ENCODE results near the gene RAPGEF2.
"Not testable (repeated sequence)": the region's sequence is repeated elsewhere in the genome, so short reads cannot be mapped to it uniquely, and the experiment has no call there.

RAPGEF2 gene

GRCh38 chr4:159183885-159184605, 81.2 kb downstream of the RAPGEF2 start:
- H2AK5ac ChIP-seq (ENCODE audit: low read length, severe bottlenecking); H2BK15ac ChIP-seq (ENCODE audit: low read depth, poor library complexity, severe bottlenecking); H3K4me1 ChIP-seq (ENCODE audit: control insufficient read depth, insufficient read depth, low read depth, low read length); H4K8ac ChIP-seq (ENCODE audit: low read length); H3K23ac ChIP-seq (ENCODE audit: low read length in 2 of 2); H3K27me3 ChIP-seq (ENCODE audit: control insufficient read depth in 1 of 2, insufficient read depth in 1 of 2, low read length in 2 of 2); H3K9me3 ChIP-seq (ENCODE audit: control insufficient read depth, low read length); H4K91ac ChIP-seq (ENCODE audit: low read length); H3K36me3 ChIP-seq (ENCODE audit: control insufficient read depth in 1 of 2, insufficient read depth in 2 of 2, low read depth in 1 of 2, low read length in 2 of 2); H2BK5ac ChIP-seq (ENCODE audit: low read depth, low read length, poor library complexity, severe bottlenecking); H3K4me2 ChIP-seq (ENCODE audit: low read length, poor library complexity, severe bottlenecking); H3K9ac ChIP-seq (ENCODE audit: low read length); H3K14ac ChIP-seq (ENCODE audit: low read length in 2 of 2); H3K4ac ChIP-seq (ENCODE audit: low read depth in 1 of 2, low read length in 2 of 2); H3K4me3 ChIP-seq (ENCODE audit: insufficient read depth in 1 of 2, low read depth in 1 of 2, low read length in 2 of 2); H3K27ac ChIP-seq (ENCODE audit: low read length, poor library complexity, severe bottlenecking); H2BK12ac ChIP-seq (ENCODE audit: low read length in 2 of 2); H3K18ac ChIP-seq (ENCODE audit: low read depth in 1 of 2, low read length in 2 of 2); H2AFZ ChIP-seq (ENCODE audit: low read depth, low read length); H2BK120ac ChIP-seq (ENCODE audit: low read depth, low read length); DNase-seq: not testable (repeated sequence)
- 93% methylated on average over 2 of the region's 4 CpGs for WGBS
- H3K79me1 ChIP-seq (replicated peaks; ENCODE audit: low read length, poor library complexity, severe bottlenecking) = peaks cover 15% of the 10 kb centered on the region

- Histone ChIP-seq H3K23ac (ENCODE audit: low read length in 2 of 2) (no peak overlapping the region), H4K8ac (ENCODE audit: low read length) (no peak overlapping the region), H3K79me1 (replicated peaks; ENCODE audit: low read length, poor library complexity, severe bottlenecking) (peaks cover 14% of the 10 kb centered on the region), H2BK5ac (ENCODE audit: low read depth, low read length, poor library complexity, severe bottlenecking) (no peak overlapping the region), H3K4me2 (ENCODE audit: low read length, poor library complexity, severe bottlenecking) (no peak overlapping the region), H4K91ac (ENCODE audit: low read length) (no peak overlapping the region), H3K9ac (ENCODE audit: low read length) (no peak overlapping the region), H3K4ac (ENCODE audit: low read depth in 1 of 2, low read length in 2 of 2) (no peak overlapping the region), H3K36me3 (ENCODE audit: control insufficient read depth in 1 of 2, insufficient read depth in 2 of 2, low read depth in 1 of 2, low read length in 2 of 2) (no peaks in the 10 kb centered on the region), H3K9me3 (ENCODE audit: control insufficient read depth, low read length) (no peaks in the 10 kb centered on the region), H3K4me1 (ENCODE audit: control insufficient read depth, insufficient read depth, low read depth, low read length) (no peaks in the 10 kb centered on the region), H2AFZ (ENCODE audit: low read depth, low read length) (no peak overlapping the region), H2BK120ac (ENCODE audit: low read depth, low read length) (no peak overlapping the region), H3K27me3 (ENCODE audit: control insufficient read depth in 1 of 2, insufficient read depth in 1 of 2, low read length in 2 of 2) (no peaks in the 10 kb centered on the region), H3K18ac (ENCODE audit: low read depth in 1 of 2, low read length in 2 of 2) (no peak overlapping the region), H3K14ac (ENCODE audit: low read length in 2 of 2) (no peak overlapping the region), H2AK5ac (ENCODE audit: low read length, severe bottlenecking) (no peak overlapping the region), H3K27ac (ENCODE audit: low read length, poor library complexity, severe bottlenecking) (no peak overlapping the region), H3K4me3 (ENCODE audit: insufficient read depth in 1 of 2, low read depth in 1 of 2, low read length in 2 of 2) (no peak overlapping the region), H2BK12ac (ENCODE audit: low read length in 2 of 2) (no peak overlapping the region), H2BK15ac (ENCODE audit: low read depth, poor library complexity, severe bottlenecking) (no peak overlapping the region)
- WGBS = 100% methylated on average over 1 of the region's 1 CpG
- no peak for DNase-seq
Measured at GRCh38 chr4:159185591-159186023, 82.7 kb downstream of the RAPGEF2 start.

DNA sequence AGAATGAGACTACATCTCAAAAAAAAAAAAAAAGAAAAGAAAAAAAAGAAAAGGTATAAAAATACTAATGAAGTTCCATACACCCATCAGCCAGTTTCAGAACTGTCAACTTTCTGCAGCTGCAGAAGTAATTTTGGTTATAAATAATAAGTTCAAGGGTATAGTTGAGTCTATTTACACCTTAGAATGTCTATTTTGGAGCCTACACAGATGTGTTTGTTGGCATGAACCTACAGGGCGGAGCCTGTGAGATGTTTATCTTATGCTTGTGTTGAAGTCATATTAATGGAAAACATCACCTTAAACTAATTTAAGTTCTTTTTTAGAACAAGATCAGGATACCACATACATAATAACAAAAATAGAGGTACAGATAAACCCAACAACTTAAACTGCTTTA, 85.8 kb downstream of the RAPGEF2 start:
- no CpG with 5 or more reads among the region's 1 CpG for whole genome bisulfite sequencing
- H4K8ac ChIP-seq (ENCODE audit: low read length) = no peak overlapping the region
- no peak overlapping the region for H3K9ac ChIP-seq (ENCODE audit: low read length)
- H3K14ac ChIP-seq (ENCODE audit: low read length in 2 of 2) = no peak overlapping the region
- no peaks in the 10 kb centered on the region for H3K27me3 ChIP-seq (ENCODE audit: control insufficient read depth in 1 of 2, insufficient read depth in 1 of 2, low read length in 2 of 2)
- no peak for DNase-seq
- H2BK5ac ChIP-seq (ENCODE audit: low read depth, low read length, poor library complexity, severe bottlenecking) = no peak overlapping the region
- H3K36me3 ChIP-seq (ENCODE audit: control insufficient read depth in 1 of 2, insufficient read depth in 2 of 2, low read depth in 1 of 2, low read length in 2 of 2) = no peaks in the 10 kb centered on the region
- H3K9me3 ChIP-seq (ENCODE audit: control insufficient read depth, low read length) = no peaks in the 10 kb centered on the region
- H3K18ac ChIP-seq (ENCODE audit: low read depth in 1 of 2, low read length in 2 of 2) = no peak overlapping the region
- no peak overlapping the region for H3K4me3 ChIP-seq (ENCODE audit: insufficient read depth in 1 of 2, low read depth in 1 of 2, low read length in 2 of 2)
- no peak overlapping the region for H2BK15ac ChIP-seq (ENCODE audit: low read depth, poor library complexity, severe bottlenecking)
- peaks cover 12% of the 10 kb centered on the region for H3K79me1 ChIP-seq (replicated peaks; ENCODE audit: low read length, poor library complexity, severe bottlenecking)
- H2BK120ac ChIP-seq (ENCODE audit: low read depth, low read length) = no peak overlapping the region
- H3K27ac ChIP-seq (ENCODE audit: low read length, poor library complexity, severe bottlenecking) = no peak overlapping the region
- no peak overlapping the region for H3K4me2 ChIP-seq (ENCODE audit: low read length, poor library complexity, severe bottlenecking)
- no peak overlapping the region for H4K91ac ChIP-seq (ENCODE audit: low read length)
- no peak overlapping the region for H3K23ac ChIP-seq (ENCODE audit: low read length in 2 of 2)
- H2BK12ac ChIP-seq (ENCODE audit: low read length in 2 of 2) = no peak overlapping the region
- H2AK5ac ChIP-seq (ENCODE audit: low read length, severe bottlenecking) = no peak overlapping the region
- H2AFZ ChIP-seq (ENCODE audit: low read depth, low read length) = no peak overlapping the region
- peaks cover 2% of the 10 kb centered on the region for H3K4me1 ChIP-seq (ENCODE audit: control insufficient read depth, insufficient read depth, low read depth, low read length)
- H3K4ac ChIP-seq (ENCODE audit: low read depth in 1 of 2, low read length in 2 of 2) = no peak overlapping the region

DNA sequence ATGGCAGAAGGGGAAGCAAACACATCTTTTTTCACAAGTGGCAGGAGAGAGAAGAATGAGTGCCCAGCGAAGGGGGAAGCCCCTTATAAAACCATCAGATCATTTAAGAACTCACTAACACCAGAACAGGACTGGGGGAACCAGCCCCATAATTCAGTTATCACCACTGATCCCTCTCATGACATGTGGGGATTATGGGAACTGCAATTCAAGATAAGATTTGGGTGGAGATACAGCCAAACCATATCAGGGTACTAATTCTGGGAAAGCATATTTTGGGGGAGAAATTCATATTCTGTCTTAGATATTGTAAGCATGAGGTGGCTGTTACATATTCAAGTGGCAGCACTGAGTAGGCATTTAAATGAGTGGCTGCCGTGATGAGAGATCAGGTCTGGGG, 87.8 kb downstream of the RAPGEF2 start:
- Histone ChIP-seq H4K8ac (ENCODE audit: low read length) (no peak overlapping the region), H3K79me1 (replicated peaks; ENCODE audit: low read length, poor library complexity, severe bottlenecking) (peaks cover 22% of the 10 kb centered on the region), H3K4ac (ENCODE audit: low read depth in 1 of 2, low read length in 2 of 2) (no peak overlapping the region), H3K27ac (ENCODE audit: low read length, poor library complexity, severe bottlenecking) (no peak overlapping the region), H3K27me3 (ENCODE audit: control insufficient read depth in 1 of 2, insufficient read depth in 1 of 2, low read length in 2 of 2) (no peaks in the 10 kb centered on the region), H2AFZ (ENCODE audit: low read depth, low read length) (no peak overlapping the region), H2BK5ac (ENCODE audit: low read depth, low read length, poor library complexity, severe bottlenecking) (no peak overlapping the region), H2AK5ac (ENCODE audit: low read length, severe bottlenecking) (no peak overlapping the region), H3K14ac (ENCODE audit: low read length in 2 of 2) (no peak overlapping the region), H3K4me3 (ENCODE audit: insufficient read depth in 1 of 2, low read depth in 1 of 2, low read length in 2 of 2) (no peak overlapping the region), H3K4me1 (ENCODE audit: control insufficient read depth, insufficient read depth, low read depth, low read length) (peaks cover 2% of the 10 kb centered on the region), H3K36me3 (ENCODE audit: control insufficient read depth in 1 of 2, insufficient read depth in 2 of 2, low read depth in 1 of 2, low read length in 2 of 2) (peaks cover 2 to 11% of the 10 kb centered on the region in 2 experiments), H2BK120ac (ENCODE audit: low read depth, low read length) (no peak overlapping the region), H4K91ac (ENCODE audit: low read length) (no peak overlapping the region), H3K18ac (ENCODE audit: low read depth in 1 of 2, low read length in 2 of 2) (no peak overlapping the region), H3K4me2 (ENCODE audit: low read length, poor library complexity, severe bottlenecking) (no peak overlapping the region), H3K9ac (ENCODE audit: low read length) (no peak overlapping the region), H2BK15ac (ENCODE audit: low read depth, poor library complexity, severe bottlenecking) (no peak overlapping the region), H2BK12ac (ENCODE audit: low read length in 2 of 2) (no peak overlapping the region), H3K23ac (ENCODE audit: low read length in 2 of 2) (no peak overlapping the region), H3K9me3 (ENCODE audit: control insufficient read depth, low read length) (no peaks in the 10 kb centered on the region)
- WGBS = 98% methylated on average over 1 of the region's 2 CpGs
- no peak for DNase-seq

Measured in mesenchymal stem cell (in vitro differentiated cells and primary cell).